Measurements from ENCODE around the gene GORAB. TPM values are rescaled to one million over a fixed set of nuclear protein-coding genes. Genes with fewer than 3 reads are reported as not detected.

The GORAB gene
- total RNA-seq, 1 donor, result 25.0 TPM

DNA sequence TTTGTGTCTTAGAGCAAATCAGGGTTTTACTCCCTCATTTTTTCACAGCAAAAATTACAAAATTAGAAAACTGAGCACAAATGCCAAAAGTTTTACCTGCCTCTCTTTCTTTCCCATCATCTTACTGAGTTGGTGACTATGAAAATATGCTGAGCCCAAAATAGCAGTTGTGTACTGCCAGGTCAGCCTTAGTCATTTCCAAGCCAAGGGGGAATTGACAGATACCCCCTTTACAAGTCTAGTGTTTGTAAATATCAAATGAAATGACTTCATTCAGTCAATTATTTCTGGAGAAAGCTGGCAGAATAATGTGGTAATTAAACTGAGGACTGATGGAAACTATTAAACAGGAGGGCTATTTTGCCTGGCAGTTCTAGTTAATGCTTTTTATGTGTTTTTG is 11.4 kb upstream of the GORAB start:
- H3K4me3 ChIP-seq (ENCODE audit: low read depth, low read length), result no peak overlapping the region
- TF ChIP-seq, protein P1, sequence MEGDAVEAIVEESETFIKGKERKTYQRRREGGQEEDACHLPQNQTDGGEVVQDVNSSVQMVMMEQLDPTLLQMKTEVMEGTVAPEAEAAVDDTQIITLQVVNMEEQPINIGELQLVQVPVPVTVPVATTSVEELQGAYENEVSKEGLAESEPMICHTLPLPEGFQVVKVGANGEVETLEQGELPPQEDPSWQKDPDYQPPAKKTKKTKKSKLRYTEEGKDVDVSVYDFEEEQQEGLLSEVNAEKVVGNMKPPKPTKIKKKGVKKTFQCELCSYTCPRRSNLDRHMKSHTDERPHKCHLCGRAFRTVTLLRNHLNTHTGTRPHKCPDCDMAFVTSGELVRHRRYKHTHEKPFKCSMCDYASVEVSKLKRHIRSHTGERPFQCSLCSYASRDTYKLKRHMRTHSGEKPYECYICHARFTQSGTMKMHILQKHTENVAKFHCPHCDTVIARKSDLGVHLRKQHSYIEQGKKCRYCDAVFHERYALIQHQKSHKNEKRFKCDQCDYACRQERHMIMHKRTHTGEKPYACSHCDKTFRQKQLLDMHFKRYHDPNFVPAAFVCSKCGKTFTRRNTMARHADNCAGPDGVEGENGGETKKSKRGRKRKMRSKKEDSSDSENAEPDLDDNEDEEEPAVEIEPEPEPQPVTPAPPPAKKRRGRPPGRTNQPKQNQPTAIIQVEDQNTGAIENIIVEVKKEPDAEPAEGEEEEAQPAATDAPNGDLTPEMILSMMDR (IDR thresholded peaks at IDR 0.05; ENCODE audit: insufficient read depth, low read length), result no peak
- DNase-seq (ENCODE audit: low read depth), result peak; percentile 30

DNA sequence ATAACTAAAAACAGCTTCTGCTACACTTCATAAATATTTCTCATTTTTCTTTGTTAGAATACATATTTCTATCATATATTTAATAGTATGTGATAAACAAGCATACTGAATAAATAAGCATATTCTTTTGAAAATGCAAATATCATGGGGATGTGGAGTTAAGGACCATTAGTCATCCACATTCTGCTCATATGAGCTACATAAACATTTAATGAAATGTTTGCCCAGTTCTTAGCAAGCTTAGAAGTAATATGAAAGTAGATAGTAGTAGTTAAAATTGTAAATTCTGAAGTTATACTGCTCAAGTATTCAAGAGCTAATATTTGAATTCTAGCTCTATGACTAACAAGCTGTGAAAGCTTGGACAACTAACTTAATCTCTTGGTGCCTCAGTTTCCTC is 10.1 kb upstream of the GORAB start:
- H3K4me3 ChIP-seq (ENCODE audit: low read depth, low read length), result no peak overlapping the region
- no peak for DNase-seq (ENCODE audit: low read depth)
- TF ChIP-seq, protein P1 (IDR thresholded peaks at IDR 0.05; ENCODE audit: insufficient read depth, low read length), result no peak

DNA sequence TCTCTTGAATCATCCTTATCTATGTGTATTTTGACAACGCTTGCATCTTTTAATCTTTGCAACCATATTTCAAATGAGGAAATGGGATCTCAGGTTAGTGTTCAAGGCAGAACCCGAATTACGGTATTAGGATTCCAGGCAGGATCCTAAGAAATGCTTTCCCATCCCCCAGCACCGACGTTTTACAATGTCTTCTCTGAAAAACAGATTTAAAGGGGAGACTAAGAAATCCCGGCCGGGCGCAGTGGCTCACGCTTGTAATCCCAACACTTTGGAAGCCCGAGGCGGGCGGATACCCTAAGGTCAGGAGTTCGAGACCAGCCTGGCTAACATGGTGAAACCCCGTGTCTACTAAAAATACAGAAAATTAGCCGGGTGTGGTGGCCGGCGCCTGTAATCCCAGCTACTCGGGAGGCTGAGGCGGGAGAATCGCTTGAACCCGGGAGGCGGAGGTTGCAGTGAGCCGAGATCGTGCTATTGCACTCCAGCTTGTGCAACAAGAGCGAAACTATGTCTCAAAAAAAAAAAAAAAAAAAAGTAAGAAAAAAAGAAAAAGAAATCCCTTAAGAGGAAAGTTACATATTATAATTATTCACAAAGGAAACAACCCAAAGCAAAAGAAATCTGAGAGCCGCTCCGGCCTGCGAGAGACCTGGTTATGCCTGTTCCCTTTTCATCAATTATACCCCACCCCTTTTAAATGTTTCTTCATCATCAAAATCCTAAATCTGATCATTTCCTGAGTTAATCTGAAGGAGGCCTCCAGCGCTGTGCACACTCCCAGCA is 801 bp upstream of the GORAB start:
- TF ChIP-seq, protein P1 (IDR thresholded peaks at IDR 0.05; ENCODE audit: insufficient read depth, low read length), result no peak

DNA sequence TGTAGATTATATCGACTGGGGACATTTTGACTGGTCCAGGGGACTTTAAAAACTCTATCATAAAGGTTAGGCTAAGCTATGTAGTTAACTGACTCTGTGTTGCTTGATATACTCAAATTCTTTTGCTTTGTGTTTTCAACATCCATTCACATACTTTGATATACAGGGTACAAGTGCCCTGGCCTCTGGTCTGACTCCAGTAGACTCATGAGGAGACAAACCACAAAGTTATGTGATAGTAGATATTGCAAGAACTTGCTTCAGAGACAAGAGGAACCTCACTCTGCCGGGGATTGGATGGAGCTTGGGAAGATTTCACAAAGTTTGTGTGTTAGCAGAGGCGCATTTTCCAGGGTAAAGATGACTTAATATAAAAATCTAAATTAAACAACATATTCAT is 1.3 kb downstream of the GORAB start:
- DNase-seq (ENCODE audit: low read depth), result peak; percentile 85
- TF ChIP-seq, protein P1 (IDR thresholded peaks at IDR 0.05; ENCODE audit: insufficient read depth, low read length), result no peak
- H3K4me3 ChIP-seq (ENCODE audit: low read depth, low read length), result peak overlapping the region; percentile 85

More for the DNA sequence above, 801 bp upstream of the GORAB start:
- peak; percentile 56 for DNase-seq (ENCODE audit: low read depth)
- peak overlapping the region; percentile 85 for H3K4me3 ChIP-seq (ENCODE audit: low read depth, low read length)

DNA sequence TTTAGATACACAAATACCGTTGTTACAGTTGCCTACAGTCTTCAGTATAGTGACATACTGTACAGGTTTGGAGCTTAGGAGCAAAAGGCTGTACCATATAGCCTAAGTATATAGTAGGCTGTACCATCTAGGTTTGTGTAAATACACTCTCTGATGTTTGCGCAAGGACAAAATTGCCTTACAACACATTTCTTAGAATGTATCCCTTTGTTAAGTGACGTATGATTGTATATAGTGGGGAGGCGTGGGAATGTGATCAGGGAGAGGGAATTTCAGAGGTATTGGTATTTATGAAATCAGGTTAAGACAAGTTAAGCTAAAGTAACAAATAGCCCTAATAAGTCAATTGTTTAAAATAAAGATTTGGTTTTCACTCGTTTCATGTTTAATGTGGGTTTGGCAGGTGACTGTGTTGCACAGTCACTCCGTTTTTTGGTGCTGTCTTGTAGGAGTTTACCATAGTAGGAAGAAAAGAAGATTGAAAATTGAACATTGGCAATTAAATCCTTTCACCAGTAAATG is 2.7 kb downstream of the GORAB start:
- TF ChIP-seq, protein P1 (IDR thresholded peaks at IDR 0.05; ENCODE audit: insufficient read depth, low read length), result no peak
- no peak for DNase-seq (ENCODE audit: low read depth)
- no peak overlapping the region for H3K4me3 ChIP-seq (ENCODE audit: low read depth, low read length)

DNA sequence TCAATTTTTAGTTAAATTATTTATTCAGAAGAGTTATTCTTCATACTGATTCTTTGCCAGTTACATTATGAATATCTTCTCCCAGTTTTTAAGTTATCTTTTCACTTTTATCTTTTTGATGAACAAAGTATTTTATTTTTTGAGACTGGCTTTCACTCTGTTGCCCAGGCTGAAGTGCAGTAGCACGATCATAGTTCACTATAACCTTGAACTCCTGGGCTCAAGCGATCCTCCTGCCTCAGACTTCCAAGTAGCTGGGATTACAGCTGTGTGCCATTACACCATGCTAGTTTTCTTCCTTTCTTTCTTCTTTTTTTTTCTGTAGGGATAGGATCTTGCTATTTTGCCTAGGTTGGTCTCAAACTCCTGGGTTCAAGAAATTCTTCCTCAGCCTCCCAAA is 3.5 kb downstream of the GORAB start:
- TF ChIP-seq, protein P1 (IDR thresholded peaks at IDR 0.05; ENCODE audit: insufficient read depth, low read length), result no peak
- no peak for DNase-seq (ENCODE audit: low read depth)

More for the DNA sequence above, 3.5 kb downstream of the GORAB start:
- no peak overlapping the region for H3K4me3 ChIP-seq (ENCODE audit: low read depth, low read length)
